HepG2 (cell line): ENCODE measurements around the gene NEAT1. TPM values are rescaled to one million over a fixed set of nuclear protein-coding genes. Genes with fewer than 3 reads are reported as not detected.

ENCODE experiments used
- CHD2 ChIP-seq: IDR thresholded peaks from 2 replicates; pipeline ENCODE4 v1.6.1; 2011; ENCODE audit warnings: low read depth, low read length, improper control_type of control experiment
- FOSL2 ChIP-seq: sonication (generic); formaldehyde crosslinking; IDR thresholded peaks from 2 replicates; pipeline ENCODE4 v1.4.0; 2020; ENCODE audit warnings: missing genetic modification reagents
- HDAC6 ChIP-seq: fragments of 200-600 bp; sonication (generic); IDR thresholded peaks from 2 replicates; pipeline ENCODE4 v1.7.0; 2017; ENCODE audit warnings: mild to moderate bottlenecking, antibody characterized with exemption, low read length, low read depth
- JUN ChIP-seq: sonication (generic); formaldehyde crosslinking; IDR thresholded peaks from 2 replicates; pipeline ENCODE4 v1.4.0; 2020; ENCODE audit warnings: mild to moderate bottlenecking, missing genetic modification reagents
- KAT2B ChIP-seq: fragments of 150-350 bp; IDR thresholded peaks from 2 replicates; pipeline ENCODE4 v1.6.1; 2014; ENCODE audit warnings: low read depth, low read length, borderline replicate concordance
- KDM6A ChIP-seq: IDR thresholded peaks from 2 replicates; pipeline ENCODE4 v1.6.1; 2016; ENCODE audit warnings: low read depth
- MAFG ChIP-seq: sonication (generic); formaldehyde crosslinking; IDR thresholded peaks from 2 replicates; pipeline ENCODE4 v1.5.1; 2020; ENCODE audit warnings: mild to moderate bottlenecking, missing genetic modification reagents
- NFE2L1 ChIP-seq: sonication (generic); formaldehyde crosslinking; IDR thresholded peaks from 2 replicates; pipeline ENCODE4 v1.4.0; 2020; ENCODE audit warnings: missing genetic modification reagents, mild to moderate bottlenecking, borderline replicate concordance
- NR2F6 ChIP-seq, 2 experiments: IDR thresholded peaks; 2 replicates each; pipeline ENCODE4 v1.6.1; 2016; ENCODE audit warnings: antibody characterized with exemption in 1 of 2, mild to moderate bottlenecking in 1 of 2
- ONECUT2 ChIP-seq: sonication (generic); formaldehyde crosslinking; IDR thresholded peaks from 2 replicates; pipeline ENCODE4 v1.4.0; 2020; ENCODE audit warnings: missing genetic modification reagents
- PAF1 ChIP-seq: IDR thresholded peaks from 2 replicates; pipeline ENCODE4 v1.6.1; 2016; ENCODE audit warnings: missing genetic modification reagents, missing compliant biosample characterization
- PREB ChIP-seq: sonication (generic); formaldehyde crosslinking; IDR thresholded peaks from 2 replicates; pipeline ENCODE4 v1.4.0; 2020; ENCODE audit warnings: missing genetic modification reagents
- REL ChIP-seq: sonication (generic); formaldehyde crosslinking; conservative IDR thresholded peaks from 2 replicates; pipeline ENCODE4 v1.8.0; 2022; ENCODE audit warnings: mild to moderate bottlenecking, missing genetic modification reagents, moderate library complexity
- REPIN1 ChIP-seq: sonication (generic); formaldehyde crosslinking; IDR thresholded peaks from 2 replicates; pipeline ENCODE4 v1.8.0; 2022; ENCODE audit warnings: missing genetic modification reagents, low read depth, mild to moderate bottlenecking, borderline replicate concordance
- SAP130 ChIP-seq: IDR thresholded peaks from 2 replicates; pipeline ENCODE4 v1.6.1; 2016; ENCODE audit warnings: low read depth
- SMC3 ChIP-seq: IDR thresholded peaks from 2 replicates; pipeline ENCODE4 v1.6.1; 2011; ENCODE audit warnings: low read length, improper control_type of control experiment
- TAF1 ChIP-seq: sonication (generic); formaldehyde crosslinking; IDR thresholded peaks from 2 replicates; pipeline ENCODE4 v1.4.0; 2020; ENCODE audit warnings: missing genetic modification reagents
- TP53 ChIP-seq: sonication (generic); formaldehyde crosslinking; conservative IDR thresholded peaks from 2 replicates; pipeline ENCODE4 v1.4.0; 2020; ENCODE audit warnings: missing genetic modification reagents
- ZBED4 ChIP-seq: sonication (generic); formaldehyde crosslinking; IDR thresholded peaks from 2 replicates; pipeline ENCODE4 v1.4.0; 2020; ENCODE audit warnings: missing genetic modification reagents, borderline replicate concordance
- ZGPAT ChIP-seq: IDR thresholded peaks from 2 replicates; pipeline ENCODE4 v1.6.1; 2016; ENCODE audit warnings: mild to moderate bottlenecking
- ZNF337 ChIP-seq: sonication (generic); formaldehyde crosslinking; IDR thresholded peaks from 2 replicates; pipeline ENCODE4 v1.5.1; 2020; ENCODE audit warnings: missing genetic modification reagents, low read depth, mild to moderate bottlenecking, borderline replicate concordance
- ZNF501 ChIP-seq: sonication (generic); formaldehyde crosslinking; IDR thresholded peaks from 2 replicates; pipeline ENCODE4 v1.5.1; 2020; ENCODE audit warnings: mild to moderate bottlenecking, moderate library complexity, missing genetic modification reagents
- ZNF619 ChIP-seq: sonication (generic); formaldehyde crosslinking; IDR thresholded peaks from 2 replicates; pipeline ENCODE4 v1.4.0; 2020; ENCODE audit warnings: mild to moderate bottlenecking, missing genetic modification reagents
- ZSCAN22 ChIP-seq: sonication (generic); formaldehyde crosslinking; IDR thresholded peaks from 2 replicates; pipeline ENCODE4 v1.4.0; 2020; ENCODE audit warnings: mild to moderate bottlenecking, missing genetic modification reagents
- polyA plus RNA-seq, 8 experiments: library from polyadenylated mRNA; depleted of rRNA in 3 of 8; stranded (reverse) in 7 of 8; unstranded in 1 of 8; fragments of >200 nt; fragmentation: Illumina TruSeq in 4 of 8; extraction: Trizol in 4 of 8; gene quantifications; 2 replicates each; pipeline versions ENCODE4 v1.2.1 to v1.2.3, GENCODE V29; 2011 to 2016; ENCODE audit warnings: low read depth in 4 of 8, missing spikeins in 1 of 8, mixed read lengths in 1 of 8; ENCODE audit not compliant: insufficient read depth in 1 of 8
- total RNA-seq, 5 experiments: library from RNA; depleted of rRNA; stranded (reverse); fragments of >200 nt; fragmentation: Illumina TruSeq; extraction: Trizol; gene quantifications; 2 replicates each; pipeline ENCODE4 v1.2.3, GENCODE V29; 2016; ENCODE audit warnings: low read depth in 1 of 5

Gene NEAT1
- total and polyA plus RNA-seq, 2 of the 13 experiments (the other 11 are each of a cell fraction or from before 2014, with no cell fraction given), result 20.5 to 41.2 TPM

- TF ChIP-seq PREB (no peak), REL (peak; percentile 82; the same call in 1 of the 2 replicates), NFE2L1 (CRISPR knock-in tag) (peak; percentile 86; the same call in 1 of the 2 replicates), SMC3 (no peak), TP53 (CRISPR knock-in tag) (no peak), JUN (peak; percentile 64), NR2F6 (IDR thresholded peaks at IDR 0.05) (no peak), NR2F6 (CRISPR knock-in tag; IDR thresholded peaks at IDR 0.05) (no peak), KDM6A (no peak), ZNF501 (CRISPR knock-in tag) (peak; percentile 86), KAT2B (no peak), ZGPAT (peak; percentile 88), ZNF337 (CRISPR knock-in tag) (no peak), PAF1 (CRISPR knock-in tag) (no peak), REPIN1 (CRISPR knock-in tag) (0 out of 2 replicates have a peak, but pooled peaks have one; percentile 49), ZSCAN22 (CRISPR knock-in tag) (no peak), CHD2 (0 out of 2 replicates have a peak, but pooled peaks have one; percentile 39), MAFG (CRISPR knock-in tag) (no peak), FOSL2 (peak; percentile 97), ONECUT2 (no peak), SAP130 (CRISPR knock-in tag) (peak; percentile 93), TAF1 (CRISPR knock-in tag) (peak; percentile 96), HDAC6 (no peak), ZNF619 (CRISPR knock-in tag) (peak; percentile 43; the same call in 1 of the 2 replicates), ZBED4 (0 out of 2 replicates have a peak, but pooled peaks have one; percentile 21)
Observed at GRCh38 chr11:65477149-65477965, 54.8 kb downstream of the NEAT1 start (continued).
